HepG2 (cell line): Measurements from ENCODE around the gene FOSL2. TPM values are rescaled to one million over a fixed set of nuclear protein-coding genes. Genes with fewer than 3 reads are reported as not detected.

Source experiments
- CBFB ChIP-seq: sonication (generic); formaldehyde crosslinking; IDR thresholded peaks from 2 replicates; pipeline ENCODE4 v1.4.0; 2020; ENCODE audit warnings: missing genetic modification reagents
- CREB1 ChIP-seq, 2 experiments: fragments of 450-650 bp in 1 of 2; IDR thresholded peaks; 2 replicates each; pipeline ENCODE4 v1.6.1; 2016 to 2017; ENCODE audit warnings: control low read depth in 1 of 2, mild to moderate bottlenecking in 1 of 2, missing compliant biosample characterization in 1 of 2, missing genetic modification characterization in 1 of 2
- CREBL2 ChIP-seq: sonication (generic); formaldehyde crosslinking; IDR thresholded peaks from 2 replicates; pipeline ENCODE4 v1.8.1; 2023; ENCODE audit warnings: missing genetic modification reagents, mild to moderate bottlenecking, borderline replicate concordance
- FOXA3 ChIP-seq: IDR thresholded peaks from 2 replicates; pipeline ENCODE4 v1.6.1; 2016; ENCODE audit warnings: missing genetic modification reagents, missing compliant biosample characterization
- IKZF4 ChIP-seq: sonication (generic); formaldehyde crosslinking; IDR thresholded peaks from 2 replicates; pipeline ENCODE4 v1.5.1; 2020; ENCODE audit warnings: borderline replicate concordance, mild to moderate bottlenecking, low read depth, missing genetic modification reagents; ENCODE audit errors: not compliant biosample characterization
- JDP2 ChIP-seq: sonication (generic); formaldehyde crosslinking; IDR thresholded peaks from 2 replicates; pipeline ENCODE4 v1.8.1; 2022; ENCODE audit warnings: missing genetic modification reagents, borderline replicate concordance
- MXD4 ChIP-seq: IDR thresholded peaks from 2 replicates; pipeline ENCODE4 v1.6.1; 2016; ENCODE audit warnings: mild to moderate bottlenecking, missing biosample characterization, missing genetic modification reagents
- NR3C1 ChIP-seq: sonication (generic); formaldehyde crosslinking; IDR thresholded peaks from 2 replicates; pipeline ENCODE4 v1.4.0; 2020; ENCODE audit warnings: missing genetic modification reagents
- PTBP1 ChIP-seq: fragments of 200-400 bp; formaldehyde crosslinking; IDR thresholded peaks from 2 replicates; pipeline ENCODE4 v1.6.1; 2018; ENCODE audit warnings: low read length, low read depth; ENCODE audit not compliant: poor library complexity, severe bottlenecking
- RAD21 ChIP-seq: fragments of 450-650 bp; formaldehyde crosslinking; IDR thresholded peaks from 2 replicates; pipeline ENCODE4 v1.5.0; 2020; ENCODE audit warnings: mild to moderate bottlenecking
- RNF2 ChIP-seq: fragments of 450-650 bp; conservative IDR thresholded peaks from 2 replicates; pipeline ENCODE4 v1.6.1; 2016; ENCODE audit warnings: low read depth
- TCF7 ChIP-seq: sonication (generic); IDR thresholded peaks from 2 replicates; pipeline ENCODE4 v1.6.1; 2016; ENCODE audit warnings: antibody characterized with exemption, low read depth
- TEAD3 ChIP-seq: optimal IDR thresholded peaks from 2 replicates; pipeline ENCODE3; 2016; ENCODE audit warnings: borderline replicate concordance
- ZBTB20 ChIP-seq: sonication (generic); formaldehyde crosslinking; IDR thresholded peaks from 2 replicates; pipeline ENCODE4 v1.8.1; 2023; ENCODE audit warnings: missing genetic modification reagents, low read depth, mild to moderate bottlenecking, borderline replicate concordance
- ZNF3 ChIP-seq: IDR thresholded peaks from 2 replicates; pipeline ENCODE4 v1.7.0; 2017; ENCODE audit warnings: inconsistent platforms
- ZNF407 ChIP-seq: sonication (generic); formaldehyde crosslinking; IDR thresholded peaks from one replicate; pipeline ENCODE4 v1.5.1; 2020; ENCODE audit warnings: mild to moderate bottlenecking, missing genetic modification reagents; ENCODE audit errors: not compliant biosample characterization
- ZNF430 ChIP-seq: sonication (generic); formaldehyde crosslinking; IDR thresholded peaks from 2 replicates; pipeline ENCODE4 v1.9.0; 2021; ENCODE audit warnings: mild to moderate bottlenecking, missing genetic modification reagents
- ZNF460 ChIP-seq: sonication (generic); formaldehyde crosslinking; IDR thresholded peaks from 2 replicates; pipeline ENCODE4 v1.5.1; 2020; ENCODE audit warnings: missing genetic modification reagents, mild to moderate bottlenecking, borderline replicate concordance
- ZNF597 ChIP-seq: sonication (generic); formaldehyde crosslinking; IDR thresholded peaks from 2 replicates; pipeline ENCODE4 v1.5.0; 2020; ENCODE audit warnings: missing genetic modification reagents
- ZNF678 ChIP-seq: sonication (generic); formaldehyde crosslinking; IDR thresholded peaks from 2 replicates; pipeline ENCODE4 v1.4.0; 2020; ENCODE audit warnings: mild to moderate bottlenecking, missing genetic modification reagents
- ZNF772 ChIP-seq: sonication (generic); formaldehyde crosslinking; IDR thresholded peaks from 2 replicates; pipeline ENCODE4 v1.5.0; 2020; ENCODE audit warnings: mild to moderate bottlenecking, missing genetic modification reagents
- polyA plus RNA-seq, 8 experiments: library from polyadenylated mRNA; depleted of rRNA in 3 of 8; stranded (reverse) in 7 of 8; unstranded in 1 of 8; fragments of >200 nt; fragmentation: Illumina TruSeq in 4 of 8; extraction: Trizol in 4 of 8; gene quantifications; 2 replicates each; pipeline versions ENCODE4 v1.2.1 to v1.2.3, GENCODE V29; 2011 to 2016; ENCODE audit warnings: low read depth in 4 of 8, missing spikeins in 1 of 8, mixed read lengths in 1 of 8; ENCODE audit not compliant: insufficient read depth in 1 of 8
- total RNA-seq, 5 experiments: library from RNA; depleted of rRNA; stranded (reverse); fragments of >200 nt; fragmentation: Illumina TruSeq; extraction: Trizol; gene quantifications; 2 replicates each; pipeline ENCODE4 v1.2.3, GENCODE V29; 2016; ENCODE audit warnings: low read depth in 1 of 5

Gene FOSL2
- total and polyA plus RNA-seq, 2 of the 13 experiments (the other 11 are each of a cell fraction or from before 2014, with no cell fraction given): 3.4 to 18.1 TPM

- TF ChIP-seq RNF2 (no peak), RAD21 (CRISPR knock-in tag) (no peak), TEAD3 (CRISPR knock-in tag) (peak; percentile 10), JDP2 (CRISPR knock-in tag) (no peak), ZNF430 (no peak), PTBP1 (no peak), ZNF3 (CRISPR knock-in tag) (no peak), FOXA3 (CRISPR knock-in tag) (peak; percentile 60), ZNF597 (no peak), ZNF407 (CRISPR knock-in tag) (no peak), ZNF460 (CRISPR knock-in tag) (no peak), ZNF678 (CRISPR knock-in tag) (no peak), IKZF4 (CRISPR knock-in tag) (no peak), ZBTB20 (CRISPR knock-in tag) (no peak), ZNF772 (CRISPR knock-in tag) (no peak), NR3C1 (CRISPR knock-in tag) (no peak), CREB1 (IDR thresholded peaks at IDR 0.05) (no peak), CREB1 (CRISPR knock-in tag; IDR thresholded peaks at IDR 0.05) (no peak), MXD4 (CRISPR knock-in tag) (no peak), TCF7 (no peak), CREBL2 (CRISPR knock-in tag) (no peak), CBFB (CRISPR knock-in tag) (no peak)
Observed at GRCh38 chr2:28407976-28408690, 15.5 kb downstream of the FOSL2 start (continued).
